GM21576 (cell line): ENCODE data around the gene AMFR.

Experiments
- ATAC-seq: cut with Tn5 transposase; IDR thresholded peaks from one replicate; pipeline ENCODE4 v1.9.1; 2021; ENCODE audit warnings: mild to moderate bottlenecking, moderate library complexity; ENCODE audit not compliant: unreplicated experiment

AMFR gene

GRCh38 chr16:56336071-56336688 lies 89.2 kb downstream of the AMFR start:
- ATAC-seq, result no peak

GRCh38 chr16:56334761-56335160 lies 90.6 kb downstream of the AMFR start:
- ATAC-seq, result no peak

GRCh38 chr16:56332464-56333079 lies 92.8 kb downstream of the AMFR start:
- ATAC-seq, result no peak

GRCh38 chr16:56331915-56332314 lies 93.4 kb downstream of the AMFR start:
- no peak for ATAC-seq

GRCh38 chr16:56331399-56331798 lies 93.9 kb downstream of the AMFR start:
- no peak for ATAC-seq

GRCh38 chr16:56330476-56330875 lies 94.9 kb downstream of the AMFR start:
- ATAC-seq, result no peak

GRCh38 chr16:56329887-56330286 lies 95.5 kb downstream of the AMFR start:
- no peak for ATAC-seq

- ATAC-seq, result no peak
Measured at GRCh38 chr16:56328276-56329022, 96.9 kb downstream of the AMFR start.

GRCh38 chr16:56327929-56328258 lies 97.5 kb downstream of the AMFR start:
- no peak for ATAC-seq

- no peak for ATAC-seq
Measured at GRCh38 chr16:56327071-56327928, 98.0 kb downstream of the AMFR start.

- no peak for ATAC-seq
Measured at GRCh38 chr16:56325956-56326355, 99.4 kb downstream of the AMFR start.

- no peak for ATAC-seq
Measured at GRCh38 chr16:56324406-56324805, 100.9 kb downstream of the AMFR start.

GRCh38 chr16:56321571-56321970 lies 103.8 kb downstream of the AMFR start:
- no peak for ATAC-seq

GRCh38 chr16:56320811-56321558 lies 104.4 kb downstream of the AMFR start:
- ATAC-seq, result no peak

GRCh38 chr16:56320056-56320455 lies 105.3 kb downstream of the AMFR start:
- ATAC-seq, result no peak

GRCh38 chr16:56319376-56319775 lies 106.0 kb downstream of the AMFR start:
- ATAC-seq, result no peak

- no peak for ATAC-seq
Measured at GRCh38 chr16:56318827-56319140, 106.6 kb downstream of the AMFR start.

GRCh38 chr16:56317998-56318826 lies 107.1 kb downstream of the AMFR start:
- peak; percentile 93 for ATAC-seq

GRCh38 chr16:56316545-56316944 lies 108.8 kb downstream of the AMFR start:
- no peak for ATAC-seq

GRCh38 chr16:56315955-56316354 lies 109.4 kb downstream of the AMFR start:
- no peak for ATAC-seq
